ENCODE results near the gene ZGPAT. TPM values are rescaled to one million over a fixed set of nuclear protein-coding genes. Genes with fewer than 3 reads are reported as not detected.
A peak's percentile ranks its signal among the peaks of the same experiment; 100 is the strongest.

ZGPAT gene
- total RNA-seq, 1 experiment from 2014 or later: 27.6 TPM

GRCh38 chr20:63708301-63709148 is 686 bp downstream of the ZGPAT start:
- Histone ChIP-seq H2BK20ac (ENCODE audit: low read depth, low read length, poor library complexity, severe bottlenecking) (no peak overlapping the region), H3K79me1 (ENCODE audit: insufficient read depth, low read depth, low read length, poor library complexity, severe bottlenecking) (peaks cover 4% of the 10 kb centered on the region), H2BK12ac (ENCODE audit: insufficient read length, low read depth, low read length) (no peak overlapping the region), H3K27me3 (ENCODE audit: insufficient read depth, low read length) (no peaks in the 10 kb centered on the region), H3K79me2 (ENCODE audit: insufficient read depth, low read length) (peaks cover 11% of the 10 kb centered on the region; the same call in 1 of the 2 replicates), H4K5ac (ENCODE audit: insufficient read length, low read depth, low read length) (no peak overlapping the region), H2BK15ac (ENCODE audit: low read depth, low read length) (no peak overlapping the region), H3K14ac (ENCODE audit: insufficient read depth, low read length) (no peak overlapping the region), H3K4me2 (ENCODE audit: insufficient read depth, insufficient read length, low read length) (peak overlapping the region; percentile 90), H2AFZ (ENCODE audit: low read length) (no peak overlapping the region), H3K27ac (ENCODE audit: insufficient read length, low read depth, low read length) (no peak overlapping the region), H3K18ac (ENCODE audit: insufficient read length, low read depth, low read length) (no peak overlapping the region), H3K23ac (ENCODE audit: insufficient read length, low read depth, low read length) (no peak overlapping the region), H3T11ph (ENCODE audit: low read length) (no peak overlapping the region), H4K20me1 (ENCODE audit: control insufficient read depth, insufficient read depth, insufficient read length) (no peaks in the 10 kb centered on the region), H4K8ac (replicated peaks; ENCODE audit: insufficient read length, low read depth, low read length) (no peak overlapping the region), H2BK120ac (ENCODE audit: low read depth, low read length, poor library complexity, severe bottlenecking) (no peak overlapping the region), H2BK5ac (ENCODE audit: insufficient read length, low read length) (no peak overlapping the region), H3K56ac (ENCODE audit: insufficient read length, low read depth, low read length) (no peak overlapping the region), H3K9me3 (ENCODE audit: control insufficient read depth, low read depth, low read length) (no peaks in the 10 kb centered on the region), H3K4ac (ENCODE audit: low read depth, low read length) (no peak overlapping the region), H3K4me1 (ENCODE audit: insufficient read depth, low read length) (no peaks in the 10 kb centered on the region), H4K91ac (ENCODE audit: insufficient read length, low read depth, low read length) (no peak overlapping the region), H3K23me2 (ENCODE audit: insufficient read length, low read depth, low read length, poor library complexity, severe bottlenecking) (peaks cover 12% of the 10 kb centered on the region), H3K9ac (ENCODE audit: extremely low read depth, insufficient read length, low read length) (peak overlapping the region; percentile 18), H2AK5ac (ENCODE audit: insufficient read length, low read length) (no peak overlapping the region)
- Mint-ChIP-seq H3K27ac (peak overlapping the region in 2 of 3 experiments; percentile 39 to 58; a peak in 1 of 7 replicates), H3K4me3 (peak overlapping the region; percentile 89 to 91), H3K36me3 (ENCODE audit: insufficient read depth in 1 of 3, low read depth in 3 of 3) (peaks cover 50 to 66% (median 66%) of the 10 kb centered on the region in 3 experiments), H3K4me1 (peaks cover 8 to 16% of the 10 kb centered on the region in 2 experiments), H3K9me3 (peaks cover 0 to 3% of the 10 kb centered on the region in 2 experiments; a peak in 1 of 5 replicates), H3K27me3 (ENCODE audit: low read depth) (no peaks in the 10 kb centered on the region)
- TF ChIP-seq CTCF (conservative IDR thresholded peaks at IDR 0.05): no peak
- DNase-seq: peak; percentile 28
- WGBS (ENCODE audit: extremely low coverage, insufficient read length, low lambda C conversion rate): no CpG with 5 or more reads among the region's 67 CpGs

Data from H9 (cell line).